ENCODE measurements around the gene NLRP8.
"Not testable (repeated sequence)": the region's sequence is repeated elsewhere in the genome, so short reads cannot be mapped to it uniquely, and the experiment has no call there.

The NLRP8 gene

DNA sequence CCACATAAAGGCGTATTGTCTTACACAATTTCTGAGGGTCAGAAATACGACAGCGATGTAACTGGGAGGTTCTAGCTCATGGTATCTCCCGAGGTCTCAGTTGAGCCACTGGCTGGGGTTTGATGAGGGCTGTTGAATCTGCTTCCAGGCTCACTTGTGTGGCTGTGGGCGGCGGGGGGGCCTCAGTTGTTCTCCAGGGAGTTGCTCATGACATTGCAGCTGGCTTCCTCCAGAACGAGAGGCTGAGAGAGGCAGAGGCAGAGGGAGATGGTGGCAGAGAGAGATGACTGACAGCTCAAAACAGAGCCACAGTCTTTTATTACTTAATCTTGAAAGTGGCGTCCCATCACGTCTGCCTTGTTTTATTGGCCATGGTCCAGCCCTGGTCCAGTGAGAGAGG is 32.8 kb downstream of the NLRP8 start:
- no peak for DNase-seq

- no peak for DNase-seq
Measured at GRCh38 chr19:55985254-55985653, 37.6 kb downstream of the NLRP8 start.

DNA sequence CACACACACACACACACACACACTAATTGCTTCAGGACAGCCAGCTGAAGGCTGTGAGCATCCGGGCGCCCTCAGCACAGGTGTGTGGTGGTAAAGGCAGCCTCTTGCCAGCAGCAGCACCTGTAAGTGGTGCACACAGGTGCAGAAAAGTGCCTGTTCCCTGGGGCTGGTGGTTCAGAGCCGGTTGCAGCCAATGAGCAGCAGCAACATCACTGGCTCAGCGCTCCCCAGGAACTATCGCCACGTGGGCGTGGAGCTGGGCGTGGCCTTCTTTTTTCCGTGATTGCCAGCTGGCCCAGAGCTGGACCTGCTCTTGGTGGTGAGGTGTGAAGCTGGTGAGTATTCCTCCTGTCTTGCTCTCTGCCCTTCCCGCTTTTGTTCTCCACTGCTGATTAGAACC is 38.9 kb downstream of the NLRP8 start, which contains the start of gene NLRP5:
Gene NLRP5 (plus strand): TSS at position 289 of the 400 bp plus-strand sequence.
- DNase-seq: no peak

- no peak for DNase-seq
Measured at GRCh38 chr19:55990831-55991230, 43.2 kb downstream of the NLRP8 start.

DNA sequence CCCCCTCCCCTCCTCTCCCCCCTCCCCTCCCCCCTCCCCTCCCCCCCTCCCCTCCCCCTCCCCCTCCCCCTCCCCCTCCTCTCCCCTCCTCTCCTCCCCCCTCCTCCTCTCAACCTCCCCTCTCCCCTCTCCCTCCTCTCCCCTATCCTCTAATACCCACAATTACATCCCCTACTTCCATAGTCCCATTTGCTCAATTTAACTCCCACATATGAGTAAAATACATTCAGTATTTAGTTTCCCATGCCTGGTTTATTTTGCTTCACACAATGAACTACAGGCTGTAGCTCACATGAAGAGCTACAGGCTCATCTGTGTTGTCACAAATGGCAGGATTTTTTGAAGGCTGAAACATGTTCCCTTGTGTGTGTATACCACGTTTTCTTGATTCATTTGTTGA is 45.9 kb downstream of the NLRP8 start:
- no peak for DNase-seq

- no peak for DNase-seq
Measured at GRCh38 chr19:56014765-56015164, 67.1 kb downstream of the NLRP8 start.

DNA sequence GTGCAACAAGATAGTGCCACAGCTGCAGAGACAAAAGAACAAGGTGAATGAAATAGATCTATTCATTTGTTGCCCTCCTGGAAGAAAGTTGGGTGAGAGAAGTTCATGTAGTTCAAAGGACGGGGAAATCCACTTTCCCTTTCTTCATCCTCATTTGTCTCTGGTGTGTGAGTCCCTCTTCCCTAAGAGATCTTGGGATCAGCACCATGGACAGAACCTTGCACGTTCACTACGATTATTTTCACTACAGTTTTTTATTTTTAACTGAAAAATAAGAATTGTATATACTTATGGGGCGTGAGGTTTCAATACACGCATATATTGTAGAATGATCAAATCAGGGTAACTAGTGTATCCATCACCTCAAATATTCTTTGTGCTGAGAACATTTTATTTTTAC is 68.1 kb downstream of the NLRP8 start:
- DNase-seq: no peak

DNA sequence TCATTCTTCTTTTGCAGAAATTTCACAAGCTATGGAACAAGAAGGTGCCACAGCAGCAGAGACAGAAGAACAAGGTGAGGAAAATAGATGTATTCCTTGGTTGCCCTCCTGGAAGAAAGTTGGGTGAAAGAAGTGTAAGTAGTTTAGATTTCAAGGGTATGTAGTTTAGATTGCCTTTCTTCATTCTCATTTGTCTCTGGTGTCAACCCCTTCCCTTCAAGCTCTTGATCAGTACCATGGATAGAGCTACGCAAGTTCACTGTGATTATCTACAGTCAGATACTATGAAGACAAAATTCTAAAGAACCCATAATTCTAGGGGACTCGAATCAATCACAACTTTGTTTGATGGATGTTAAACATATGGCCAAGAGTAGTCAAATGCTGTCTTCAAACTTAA is 71.7 kb downstream of the NLRP8 start:
- not testable (repeated sequence) for DNase-seq

GRCh38 chr19:56020355-56020975 is 72.8 kb downstream of the NLRP8 start:
- not testable (repeated sequence) for DNase-seq

DNA sequence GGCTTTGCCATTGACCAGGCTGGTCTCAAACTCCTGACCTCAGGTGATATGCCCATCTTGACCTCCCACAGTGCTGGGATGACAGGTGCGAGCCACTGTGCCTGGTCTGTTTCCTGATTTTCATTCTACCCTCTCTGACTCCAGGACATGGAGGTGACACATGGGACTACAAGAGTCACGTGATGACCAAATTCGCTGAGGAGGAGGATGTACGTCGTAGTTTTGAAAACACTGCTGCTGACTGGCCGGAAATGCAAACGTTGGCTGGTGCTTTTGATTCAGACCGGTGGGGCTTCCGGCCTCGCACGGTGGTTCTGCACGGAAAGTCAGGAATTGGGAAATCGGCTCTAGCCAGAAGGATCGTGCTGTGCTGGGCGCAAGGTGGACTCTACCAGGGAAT is 79.1 kb downstream of the NLRP8 start:
- DNase-seq: no peak
